Renal pelvis (tissue), 4 donors: ENCODE results near the gene KRTAP29-1. TPM values are rescaled to one million over a fixed set of nuclear protein-coding genes. Genes with fewer than 3 reads are reported as not detected.
"Not testable (repeated sequence)": the region's sequence is repeated elsewhere in the genome, so short reads cannot be mapped to it uniquely, and the experiment has no call there.

Source experiments
- DNase-seq: peaks from one replicate; pipeline ENCODE4 v3.0.0-alpha.2; 2013
- polyA plus RNA-seq, 3 donors: library from polyadenylated mRNA; unstranded; fragments of 120-200 nt; gene quantifications; one replicate each; pipeline ENCODE4 v1.2.1, GENCODE V29; 2013; ENCODE audit not compliant: insufficient read length in 3 of 3

KRTAP29-1 gene
- polyA plus RNA-seq, 3 donors = not detected

- DNase-seq = no peak
Observed at GRCh38 chr17:41302981-41303380, 330 bp upstream of the KRTAP29-1 start.

- DNase-seq = no peak
Observed at GRCh38 chr17:41301204-41301790, 1.4 kb downstream of the KRTAP29-1 start.

DNA sequence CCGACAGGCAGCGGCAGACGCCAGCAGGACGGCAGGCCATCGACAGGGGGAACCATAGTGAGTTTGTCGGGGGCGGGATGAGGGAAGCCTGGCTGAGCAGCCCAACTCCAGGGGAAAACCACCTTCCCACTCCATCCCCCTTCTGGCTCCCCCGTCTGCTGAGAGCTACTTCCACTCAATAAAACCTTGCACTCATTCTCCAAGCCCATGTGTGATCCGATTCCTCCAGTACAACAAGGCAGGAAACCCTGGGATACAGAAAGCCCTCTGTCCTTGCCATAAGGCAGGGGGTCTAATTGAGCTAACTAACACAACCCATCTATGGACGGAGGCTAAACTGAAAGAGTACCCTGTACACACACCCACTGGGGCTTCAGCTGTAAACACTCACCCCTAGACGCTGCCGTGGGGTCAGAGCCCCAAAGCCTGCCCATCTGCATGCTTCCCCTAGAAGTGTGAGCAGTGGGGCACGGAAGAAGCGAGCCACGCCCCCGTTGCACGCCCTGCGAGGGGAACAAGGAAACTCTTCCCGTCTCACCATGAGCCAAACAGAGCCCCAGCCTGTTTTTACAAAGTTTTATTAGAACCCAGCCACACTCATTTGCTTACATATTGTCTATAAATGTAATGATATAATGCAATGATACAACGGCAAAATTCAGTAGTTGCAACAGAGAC, 4.1 kb downstream of the KRTAP29-1 start:
- no peak for DNase-seq

DNA sequence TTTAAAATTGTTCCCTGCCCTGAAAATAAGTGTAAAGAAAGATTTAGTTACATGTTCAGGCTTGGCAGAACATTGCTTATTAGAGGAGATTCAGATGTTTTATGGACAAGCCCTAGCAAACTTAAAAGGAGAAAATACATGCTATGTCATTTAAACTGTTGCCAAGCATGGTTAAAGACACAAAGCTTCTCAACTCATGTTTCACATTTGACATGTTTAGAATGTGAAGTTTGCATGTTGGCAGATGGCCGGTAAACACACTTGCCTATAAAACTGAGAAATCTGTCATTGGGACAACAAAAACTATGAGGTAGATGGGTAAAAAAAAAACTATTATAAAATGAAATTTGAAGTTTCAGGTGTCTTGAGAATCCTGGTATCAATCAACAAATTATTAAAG, 5.8 kb downstream of the KRTAP29-1 start:
- DNase-seq = peak; percentile 10

DNA sequence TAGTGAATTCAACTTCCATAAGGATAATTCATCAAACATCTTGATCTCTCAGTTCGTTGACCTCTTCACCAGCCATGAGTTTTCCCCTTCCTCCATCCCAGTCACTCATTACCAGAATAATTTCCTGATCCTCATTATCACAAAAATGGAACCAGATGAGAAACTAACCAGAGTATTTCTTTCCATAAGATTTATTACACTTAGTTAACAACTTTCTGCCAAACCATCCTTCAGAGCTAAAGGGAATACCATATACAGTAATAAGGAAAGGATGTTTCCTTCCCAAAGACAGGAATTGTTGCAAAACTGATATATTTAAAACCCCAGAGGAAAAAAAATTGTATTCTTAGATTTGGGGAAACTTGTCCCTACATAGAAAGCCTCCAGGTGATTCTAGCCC, 8.6 kb downstream of the KRTAP29-1 start:
- no peak for DNase-seq

DNA sequence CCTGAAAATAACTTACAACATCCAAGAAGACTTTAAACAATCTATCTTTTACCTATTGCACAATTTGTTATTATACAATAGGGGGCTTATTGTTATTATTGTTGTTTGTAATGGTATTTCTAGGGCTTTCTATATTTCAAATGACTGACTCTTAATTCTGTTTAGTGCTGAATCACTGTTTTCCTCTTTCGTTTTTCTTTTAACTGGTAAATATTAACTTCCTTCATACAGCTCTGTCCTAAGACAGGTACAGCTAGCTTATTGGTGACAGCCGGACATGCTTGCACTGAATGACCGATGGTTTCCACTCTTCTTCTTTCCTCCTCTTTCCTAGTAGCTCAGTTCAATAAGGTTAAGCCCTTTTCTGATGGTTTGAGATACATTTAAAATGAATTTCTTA, 15.6 kb downstream of the KRTAP29-1 start:
- DNase-seq = no peak

- DNase-seq = no peak
Observed at GRCh38 chr17:41284546-41284945, 18.1 kb downstream of the KRTAP29-1 start.

GRCh38 chr17:41284043-41284442, 18.6 kb downstream of the KRTAP29-1 start:
- no peak for DNase-seq

DNA sequence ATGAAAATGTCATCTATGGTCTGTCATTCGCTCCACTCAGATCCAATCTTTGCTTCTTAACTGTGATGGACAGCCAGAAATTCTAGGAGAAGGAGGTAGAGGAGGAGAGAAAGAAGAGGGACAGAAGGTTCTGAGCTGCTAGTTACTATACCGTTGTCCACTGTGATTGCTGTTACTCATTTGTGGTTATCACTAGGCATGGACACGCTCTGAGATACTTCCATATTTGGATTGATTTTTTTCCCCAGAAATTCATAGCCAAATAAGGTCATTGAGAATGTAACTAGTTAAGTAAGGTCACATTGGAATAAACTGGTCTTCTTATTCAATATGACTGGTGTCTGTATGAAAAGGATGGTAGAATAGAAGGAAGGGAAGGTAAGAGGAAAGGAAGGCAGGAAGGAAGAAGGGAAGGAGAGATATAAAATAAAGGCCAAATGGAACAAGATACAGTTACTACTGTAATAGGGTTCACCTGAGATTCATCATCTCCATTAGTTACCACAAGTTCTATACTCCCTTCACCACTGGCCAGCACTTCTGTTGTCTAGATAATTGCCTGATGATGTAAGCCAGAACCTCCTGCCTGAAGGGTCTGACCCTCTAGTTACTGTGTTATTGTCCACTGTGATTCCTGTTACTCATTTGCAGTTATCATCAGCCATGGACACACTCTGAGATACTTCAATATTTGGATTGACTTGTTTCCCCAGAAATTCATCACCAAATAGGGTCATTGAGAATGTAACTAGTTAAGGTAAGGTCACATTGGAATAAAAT, 24.3 kb downstream of the KRTAP29-1 start:
- no peak for DNase-seq

DNA sequence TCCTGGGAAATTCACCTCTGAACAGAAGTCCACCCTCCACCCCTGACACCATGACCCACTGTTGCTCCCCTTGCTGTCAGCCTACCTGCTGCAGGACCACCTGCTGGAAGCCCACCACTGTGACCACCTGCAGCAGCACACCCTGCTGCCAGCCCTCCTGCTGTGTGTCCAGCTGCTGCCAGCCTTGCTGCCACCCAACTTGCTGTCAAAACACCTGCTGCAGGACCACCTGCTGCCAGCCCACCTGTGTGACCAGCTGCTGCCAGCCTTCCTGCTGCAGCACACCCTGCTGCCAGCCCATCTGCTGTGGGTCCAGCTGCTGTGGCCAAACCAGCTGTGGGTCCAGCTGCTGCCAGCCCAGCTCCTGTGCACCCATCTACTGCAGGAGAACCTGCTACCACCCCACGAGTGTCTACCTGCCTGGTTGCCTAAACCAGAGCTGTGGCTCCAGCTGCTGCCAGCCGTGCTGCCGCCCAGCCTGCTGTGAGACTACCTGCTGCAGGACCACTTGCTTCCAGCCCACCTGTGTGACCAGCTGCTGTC, 26.9 kb downstream of the KRTAP29-1 start, which contains the start of gene KRTAP9-7:
Gene KRTAP9-7, plus strand, starts transcription at position 51 of the 543 bp plus-strand sequence. Its CDS starts 0 bp downstream, at position 51.
- DNase-seq = not testable (repeated sequence)

GRCh38 chr17:41271858-41272257, 30.8 kb downstream of the KRTAP29-1 start:
- no peak for DNase-seq

DNA sequence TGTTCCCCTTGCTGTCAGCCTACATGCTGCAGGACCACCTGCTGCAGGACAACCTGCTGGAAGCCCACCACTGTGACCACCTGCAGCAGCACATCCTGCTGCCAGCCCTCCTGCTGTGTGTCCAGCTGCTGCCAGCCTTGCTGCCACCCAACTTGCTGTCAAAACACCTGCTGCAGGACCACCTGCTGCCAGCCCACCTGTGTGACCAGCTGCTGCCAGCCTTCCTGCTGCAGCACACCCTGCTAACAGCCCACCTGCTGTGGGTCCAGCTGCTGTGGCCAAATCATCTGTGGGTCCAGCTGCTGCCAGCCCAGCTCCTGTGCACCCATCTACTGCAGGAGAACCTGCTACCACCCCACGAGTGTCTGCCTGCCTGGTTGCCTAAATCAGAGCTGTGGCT, 31.3 kb downstream of the KRTAP29-1 start:
- not testable (repeated sequence) for DNase-seq

- no peak for DNase-seq
Observed at GRCh38 chr17:41267711-41268110, 34.9 kb downstream of the KRTAP29-1 start.

GRCh38 chr17:41265078-41265477, 37.6 kb downstream of the KRTAP29-1 start, which contains the start of gene KRTAP9-6:
Gene KRTAP9-6, plus strand, starts transcription at chr17:41265378. Its CDS starts 0 bp downstream, at chr17:41265378.
- DNase-seq = no peak

DNA sequence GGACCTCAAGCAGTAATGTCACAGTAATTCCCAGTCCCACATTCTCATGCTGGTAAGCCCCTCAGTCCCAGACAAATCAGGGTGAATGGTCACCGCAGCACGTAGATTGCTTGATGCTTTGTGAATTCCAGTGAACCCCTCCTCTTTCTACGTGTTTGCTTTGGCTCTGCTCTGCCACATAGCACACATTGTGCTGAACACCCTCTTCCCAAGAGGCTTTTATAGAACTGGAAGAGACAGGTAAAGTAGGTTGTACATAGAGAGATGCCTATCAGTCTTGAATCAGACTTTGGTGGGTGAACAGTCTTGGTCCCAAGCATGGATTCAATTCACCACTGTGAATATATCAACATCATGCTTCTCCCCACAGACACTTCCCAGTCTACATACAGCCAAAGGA, 38.1 kb downstream of the KRTAP29-1 start:
- DNase-seq = no peak

DNA sequence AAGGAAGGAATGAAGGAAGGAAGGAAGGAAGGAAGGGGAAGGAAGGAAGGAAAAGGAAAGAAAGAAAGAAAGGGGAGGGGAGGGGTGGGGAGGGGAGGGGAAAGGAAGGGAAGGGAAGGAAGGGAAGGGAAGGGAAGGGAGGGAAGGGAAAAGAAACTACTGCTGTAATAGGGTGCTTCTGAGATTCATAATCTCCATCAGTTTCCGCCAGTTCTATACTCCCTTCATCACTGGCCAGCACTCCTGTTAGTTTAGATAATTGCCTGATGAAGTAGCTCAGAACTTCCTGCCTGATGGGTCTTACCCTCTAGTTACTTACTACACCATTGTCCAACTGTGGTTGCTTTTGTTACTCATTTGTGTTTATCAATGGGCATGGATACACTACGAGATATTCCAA, 39.4 kb downstream of the KRTAP29-1 start:
- DNase-seq = no peak

DNA sequence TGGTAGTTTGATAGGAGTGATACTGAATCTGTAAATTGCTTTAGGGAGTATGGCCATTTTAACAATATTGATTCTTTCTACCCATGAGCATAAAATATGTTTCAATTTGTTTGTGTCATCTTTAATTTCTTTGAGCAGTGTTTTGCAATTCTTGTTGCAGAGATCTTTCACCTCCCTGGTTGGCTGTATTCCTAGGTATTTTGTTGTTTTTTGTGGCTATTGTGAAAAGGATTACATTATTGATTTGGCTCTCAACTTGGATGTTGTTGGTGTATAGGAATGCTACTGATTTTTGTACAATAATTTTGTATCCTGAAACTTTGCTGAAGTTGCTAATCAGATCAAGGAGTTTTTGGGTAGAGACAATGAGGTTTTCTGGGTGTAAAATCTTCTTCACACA, 44.2 kb downstream of the KRTAP29-1 start:
- no peak for DNase-seq

GRCh38 chr17:41256291-41256685, 46.4 kb downstream of the KRTAP29-1 start:
- DNase-seq = no peak

DNA sequence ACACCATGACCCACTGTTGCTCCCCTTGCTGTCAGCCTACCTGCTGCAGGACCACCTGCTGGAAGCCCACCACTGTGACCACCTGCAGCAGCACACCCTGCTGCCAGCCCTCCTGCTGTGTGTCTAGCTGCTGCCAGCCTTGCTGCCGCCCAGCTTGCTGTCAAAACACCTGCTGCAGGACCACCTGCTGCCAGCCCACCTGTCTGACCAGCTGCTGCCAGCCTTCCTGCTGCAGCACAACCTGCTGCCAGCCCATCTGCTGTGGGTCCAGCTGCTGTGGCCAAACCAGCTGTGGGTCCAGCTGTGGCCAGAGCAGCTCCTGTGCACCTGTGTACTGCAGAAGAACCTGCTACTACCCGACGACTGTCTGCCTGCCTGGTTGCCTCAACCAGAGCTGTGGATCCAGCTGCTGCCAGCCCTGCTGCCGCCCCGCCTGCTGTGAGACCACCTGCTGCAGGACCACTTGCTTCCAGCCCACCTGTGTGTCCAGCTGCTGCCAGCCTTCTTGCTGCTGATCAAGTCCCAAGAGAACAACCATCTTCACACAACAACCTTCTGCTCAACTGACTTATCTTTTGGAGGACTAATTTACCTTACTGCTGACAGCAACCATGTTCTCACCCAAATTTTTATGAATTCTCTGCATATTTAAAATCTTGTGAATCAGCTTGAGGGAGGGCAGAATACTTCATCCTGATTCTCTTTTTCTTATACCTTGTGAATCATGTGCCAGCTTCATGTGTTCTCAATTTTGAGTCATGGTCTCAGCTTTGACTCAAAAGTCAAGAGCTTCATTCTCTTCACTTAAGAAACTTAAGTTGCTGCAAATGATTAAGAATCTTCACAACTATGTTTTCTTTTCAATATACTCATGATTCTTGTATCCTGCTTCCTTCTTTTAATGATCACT, 47.0 kb downstream of the KRTAP29-1 start, which contains the start of gene KRTAP9-9:
Gene KRTAP9-9, plus strand, starts transcription at position 4 of the 910 bp plus-strand sequence.
- DNase-seq = not testable (repeated sequence)

- DNase-seq = no peak
Observed at GRCh38 chr17:41254861-41255260, 47.8 kb downstream of the KRTAP29-1 start.
